Esophagus squamous epithelium (tissue), 5 donors: Measurements from ENCODE around the gene RASGEF1C. TPM values are rescaled to one million over a fixed set of nuclear protein-coding genes. Genes with fewer than 3 reads are reported as not detected.

Source experiments
- DNase-seq: peaks from one replicate; lab custom pipeline; 2025; lab: John Stamatoyannopoulos, UW
- H3K27ac ChIP-seq, 4 donors: fragments of 200-600 bp; sonication (generic); one replicate each; pipeline ENCODE4 v1.5.1; 2016 to 2019; ENCODE audit warnings: mild to moderate bottlenecking in 1 of 4
- H3K27me3 ChIP-seq, 4 donors: fragments of 200-600 bp; sonication (generic); 1 replicate in 3 of 4; 2 replicates in 1 of 4; pipeline versions ENCODE4 v1.5.1 to v1.6.0; 2017 to 2021; ENCODE audit warnings: antibody characterized with exemption in 1 of 4
- H3K36me3 ChIP-seq, 3 donors: fragments of 200-600 bp; sonication (generic); one replicate each; pipeline ENCODE4 v1.5.1; 2016 to 2019
- H3K4me1 ChIP-seq, 3 donors: fragments of 200-600 bp; sonication (generic); one replicate each; pipeline ENCODE4 v1.5.1; 2017 to 2019
- H3K4me3 ChIP-seq, 4 donors: fragments of 200-600 bp; sonication (generic); 1 replicate in 3 of 4; 2 replicates in 1 of 4; pipeline ENCODE4 v1.5.1; 2016 to 2019; ENCODE audit warnings: mild to moderate bottlenecking in 2 of 4, moderate library complexity in 1 of 4
- H3K9me3 ChIP-seq, 3 donors: fragments of 200-600 bp; sonication (generic); one replicate each; pipeline ENCODE4 v1.5.1; 2016 to 2019
- POLR2A ChIP-seq, 4 donors: fragments of 450-650 bp; IDR thresholded peaks; one replicate each; pipeline ENCODE4 v1.6.1; 2017; ENCODE audit warnings: antibody characterized with exemption in 4 of 4, mild to moderate bottlenecking in 4 of 4, moderate library complexity in 3 of 4
- WGBS, 2 donors: methylation state at CpG; one replicate each; pipeline ENCODE4 v1.1.5; 2018; 5-methylcytosine and 5-hydroxymethylcytosine counted together
- intact Hi-C: fragments of 100-400 bp; cut with DNase I; formaldehyde crosslinking; loops from one replicate; pipeline ENCODE4 v1.15.0; 2022
- total RNA-seq, 4 donors: library from RNA; depleted of rRNA; stranded (reverse); fragments of >200 nt; gene quantifications; one replicate each; pipeline ENCODE4 v1.1.0, GENCODE V29; 2016
- TF ChIP-seq, protein P1 (sequence below), 6 experiments: fragments of 450-650 bp in 4 of 6; fragments of 200-600 bp in 2 of 6; sonication (generic) in 2 of 6; IDR thresholded peaks; one replicate each; pipeline ENCODE4 v1.5.1; 2016 to 2019; ENCODE audit warnings: antibody characterized with exemption in 6 of 6, mild to moderate bottlenecking in 4 of 6, moderate library complexity in 4 of 6
- donor health status: DM: yes; HTN: yes; CAD: no.

RASGEF1C gene
- total RNA-seq, 4 donors from 2014 or later, result 0.19 to 0.26 TPM; not detected in 2

DNA sequence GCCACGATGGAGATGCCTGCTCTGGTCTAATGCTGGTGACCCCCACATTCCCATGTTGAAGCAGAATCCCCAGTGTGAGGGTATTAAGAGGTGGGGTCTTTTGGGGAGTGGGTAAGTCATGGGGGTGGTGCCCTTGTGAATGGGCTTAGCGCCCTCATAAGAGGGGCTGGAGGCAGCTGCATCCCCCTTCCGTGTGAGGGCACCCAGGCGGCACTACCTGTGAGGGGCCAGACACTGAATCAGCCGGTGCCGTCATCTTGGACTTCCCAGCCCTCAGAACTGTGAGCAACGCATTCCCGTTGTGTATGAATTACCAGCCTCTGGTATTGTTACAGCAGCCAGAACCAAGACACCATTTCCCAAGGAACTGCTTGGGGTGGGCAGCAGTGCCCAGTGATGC is 110.5 kb downstream of the RASGEF1C start:
- WGBS, 2 donors, result 80 to 88% methylated on average over 1 to 3 of the region's 8 CpGs
- intact Hi-C loops, result no loop called here

DNA sequence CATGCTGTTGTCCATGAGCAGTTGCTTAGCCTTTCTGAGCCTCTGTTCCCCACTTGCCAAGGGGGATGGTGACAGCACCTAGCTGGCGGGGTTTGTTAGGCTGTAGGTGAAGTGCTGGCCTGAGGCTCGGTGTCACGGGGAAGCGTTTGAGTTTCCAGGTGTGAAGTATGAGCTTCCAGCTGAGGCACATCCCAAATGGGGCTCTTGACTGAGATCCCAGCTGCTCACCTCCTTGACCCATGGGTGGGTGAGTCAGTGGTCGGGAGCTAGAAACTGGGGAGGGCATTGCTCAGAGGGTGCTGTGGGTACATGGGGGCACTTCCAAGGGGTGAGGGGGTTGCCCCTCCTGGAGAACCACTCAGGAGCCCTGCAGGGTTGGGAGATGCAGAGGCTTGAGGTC is 111.1 kb downstream of the RASGEF1C start:
- TF ChIP-seq POLR2A (IDR thresholded peaks at IDR 0.05), result no peak
- TF ChIP-seq, protein P1, sequence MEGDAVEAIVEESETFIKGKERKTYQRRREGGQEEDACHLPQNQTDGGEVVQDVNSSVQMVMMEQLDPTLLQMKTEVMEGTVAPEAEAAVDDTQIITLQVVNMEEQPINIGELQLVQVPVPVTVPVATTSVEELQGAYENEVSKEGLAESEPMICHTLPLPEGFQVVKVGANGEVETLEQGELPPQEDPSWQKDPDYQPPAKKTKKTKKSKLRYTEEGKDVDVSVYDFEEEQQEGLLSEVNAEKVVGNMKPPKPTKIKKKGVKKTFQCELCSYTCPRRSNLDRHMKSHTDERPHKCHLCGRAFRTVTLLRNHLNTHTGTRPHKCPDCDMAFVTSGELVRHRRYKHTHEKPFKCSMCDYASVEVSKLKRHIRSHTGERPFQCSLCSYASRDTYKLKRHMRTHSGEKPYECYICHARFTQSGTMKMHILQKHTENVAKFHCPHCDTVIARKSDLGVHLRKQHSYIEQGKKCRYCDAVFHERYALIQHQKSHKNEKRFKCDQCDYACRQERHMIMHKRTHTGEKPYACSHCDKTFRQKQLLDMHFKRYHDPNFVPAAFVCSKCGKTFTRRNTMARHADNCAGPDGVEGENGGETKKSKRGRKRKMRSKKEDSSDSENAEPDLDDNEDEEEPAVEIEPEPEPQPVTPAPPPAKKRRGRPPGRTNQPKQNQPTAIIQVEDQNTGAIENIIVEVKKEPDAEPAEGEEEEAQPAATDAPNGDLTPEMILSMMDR (IDR thresholded peaks at IDR 0.05), result no peak
- intact Hi-C loops, result no loop called here
- Histone ChIP-seq H3K27me3 (no peaks in the 10 kb centered on the region), H3K9me3 (no peaks in the 10 kb centered on the region), H3K4me1 (no peaks in the 10 kb centered on the region), H3K4me3 (no peak overlapping the region), H3K36me3 (no peaks in the 10 kb centered on the region), H3K27ac (no peak overlapping the region)
- WGBS, 2 donors, result 66 to 100% methylated on average over 1 to 3 of the region's 5 CpGs
- DNase-seq, result no peak

More for the DNA sequence above, 110.5 kb downstream of the RASGEF1C start:
- Histone ChIP-seq H3K36me3 (no peaks in the 10 kb centered on the region), H3K9me3 (no peaks in the 10 kb centered on the region), H3K27me3 (no peaks in the 10 kb centered on the region), H3K27ac (no peak overlapping the region), H3K4me3 (no peak overlapping the region), H3K4me1 (no peaks in the 10 kb centered on the region)
- DNase-seq, result no peak
- TF ChIP-seq, protein P1 (IDR thresholded peaks at IDR 0.05), result no peak
- TF ChIP-seq POLR2A (IDR thresholded peaks at IDR 0.05), result no peak

DNA sequence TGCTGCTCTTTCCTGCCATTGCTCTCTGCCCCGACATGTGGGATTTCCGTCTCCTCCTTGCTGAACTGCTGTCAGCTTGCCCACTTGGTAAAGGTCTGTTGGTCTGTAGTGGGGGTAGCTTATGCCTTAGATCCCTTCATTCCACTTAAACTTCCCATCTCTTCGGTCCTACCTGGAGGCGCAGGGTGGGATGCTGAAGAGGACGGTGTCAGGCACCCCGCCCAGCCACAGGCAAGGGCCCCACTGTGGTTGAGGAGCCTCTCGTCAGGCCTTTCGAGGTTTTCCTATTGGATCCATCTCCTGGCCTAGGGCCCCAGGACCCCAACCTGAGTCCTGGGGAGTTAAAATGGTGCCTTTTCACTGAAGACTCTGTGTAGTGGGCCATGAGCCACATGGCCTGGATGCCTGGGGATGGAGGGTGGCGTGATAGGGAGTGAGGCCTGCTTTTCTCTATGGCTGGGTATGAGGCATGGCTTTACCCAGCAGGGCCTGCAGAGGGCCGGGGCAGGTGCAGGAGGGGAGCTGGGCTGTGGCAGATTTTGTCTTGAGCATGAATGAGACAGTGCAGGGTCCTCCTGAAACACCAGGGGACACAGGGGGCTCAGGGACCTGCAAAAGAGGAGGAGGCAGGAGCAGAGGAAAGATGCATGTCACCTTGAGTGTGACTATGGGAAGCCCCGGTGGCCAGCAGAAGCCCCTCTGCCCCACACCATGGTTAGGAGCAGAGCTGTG is 111.7 kb downstream of the RASGEF1C start:
- DNase-seq, result no peak
- H3K27ac ChIP-seq, result no peak overlapping the region
- intact Hi-C loops, result no loop called here
- H3K27me3 ChIP-seq, result no peaks in the 10 kb centered on the region
- no peaks in the 10 kb centered on the region for H3K9me3 ChIP-seq
- WGBS, 2 donors, result 85 to 96% methylated on average over 3 to 8 of the region's 11 CpGs
- no peak overlapping the region for H3K4me3 ChIP-seq
- H3K36me3 ChIP-seq, result no peaks in the 10 kb centered on the region
- TF ChIP-seq, protein P1 (IDR thresholded peaks at IDR 0.05), result no peak
- TF ChIP-seq POLR2A (IDR thresholded peaks at IDR 0.05), result no peak
- H3K4me1 ChIP-seq, result no peaks in the 10 kb centered on the region

DNA sequence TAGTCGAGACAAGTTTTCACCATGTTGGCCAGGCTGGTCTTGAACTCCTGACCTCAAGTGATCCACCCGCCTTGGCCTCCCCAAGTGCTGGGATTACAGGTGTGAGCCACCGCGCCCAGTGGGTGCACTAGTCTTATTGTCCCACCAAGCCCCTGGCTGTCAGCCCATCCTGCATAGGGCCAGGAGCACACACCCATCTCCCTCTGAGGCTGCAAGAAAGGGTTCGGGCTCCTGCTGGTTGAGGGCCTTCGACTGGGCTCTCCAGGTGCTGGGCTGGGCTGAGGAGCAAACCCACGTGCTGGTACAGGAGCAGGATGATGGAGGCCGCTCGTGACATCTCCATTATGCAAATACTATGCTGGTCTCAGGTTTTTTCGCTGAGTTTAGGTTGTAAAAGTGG is 112.4 kb downstream of the RASGEF1C start:
- intact Hi-C loops, result no loop called here
- peaks cover 0 to under 1% (median 0%) of the 10 kb centered on the region in 3 donors for H3K4me1 ChIP-seq
- TF ChIP-seq POLR2A (IDR thresholded peaks at IDR 0.05), result no peak
- TF ChIP-seq, protein P1 (IDR thresholded peaks at IDR 0.05), result no peak
- no peak for DNase-seq
- no peaks in the 10 kb centered on the region for H3K36me3 ChIP-seq
- H3K27ac ChIP-seq, result no peak overlapping the region
- no peak overlapping the region for H3K4me3 ChIP-seq
- no peaks in the 10 kb centered on the region for H3K27me3 ChIP-seq
- WGBS, 2 donors, result 67 to 81% methylated on average over 8 to 10 of the region's 10 CpGs
- no peaks in the 10 kb centered on the region for H3K9me3 ChIP-seq

DNA sequence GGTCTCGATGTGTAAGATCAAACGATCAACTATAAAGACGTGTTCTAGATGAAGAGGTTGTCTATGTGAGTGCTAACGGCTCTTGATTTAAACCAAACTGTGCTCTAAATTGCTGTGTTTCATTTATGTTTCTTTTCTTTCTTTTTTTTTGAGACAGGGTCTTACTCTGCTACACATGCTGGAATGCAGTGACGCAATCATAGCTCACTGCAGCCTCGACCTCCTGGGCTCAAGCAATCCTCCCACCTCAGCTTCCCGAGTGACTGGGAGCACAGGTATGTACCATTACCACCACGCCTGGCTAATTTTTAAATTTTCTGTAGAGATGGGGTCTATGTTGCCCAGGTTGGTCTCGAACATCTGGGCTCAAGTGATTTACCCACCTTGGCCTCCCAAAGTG is 113.5 kb downstream of the RASGEF1C start:
- Histone ChIP-seq H3K36me3 (no peaks in the 10 kb centered on the region), H3K4me1 (peaks cover 0 to 11% (median 5%) of the 10 kb centered on the region in 3 donors), H3K4me3 (no peak overlapping the region), H3K27me3 (no peaks in the 10 kb centered on the region), H3K9me3 (no peaks in the 10 kb centered on the region), H3K27ac (no peak overlapping the region)
- DNase-seq, result no peak
- intact Hi-C loops, result no loop called here
- 75 to 84% methylated on average over 9 of the region's 9 CpGs for WGBS, 2 donors
- TF ChIP-seq, protein P1 (IDR thresholded peaks at IDR 0.05), result no peak
- no peak for TF ChIP-seq POLR2A (IDR thresholded peaks at IDR 0.05)
